DOHH2 (cell line): ENCODE data around the gene GOLGA5.

Experiments used
- CTCF ChIP-seq: fragments of 200-600 bp; sonication (generic); IDR thresholded peaks from one replicate; pipeline ENCODE4 v1.5.1; 2014; ENCODE audit warnings: antibody characterized with exemption, mild to moderate bottlenecking, low read depth, low read length; ENCODE audit not compliant: poor library complexity, severe bottlenecking
- EZH2phosphoT487 ChIP-seq: fragments of 200-600 bp; sonication (generic); IDR thresholded peaks from 2 replicates; pipeline ENCODE4 v1.6.1; 2017; ENCODE audit warnings: borderline replicate concordance, mild to moderate bottlenecking, antibody characterized with exemption, low read length, moderate library complexity, mixed read lengths

DNA sequence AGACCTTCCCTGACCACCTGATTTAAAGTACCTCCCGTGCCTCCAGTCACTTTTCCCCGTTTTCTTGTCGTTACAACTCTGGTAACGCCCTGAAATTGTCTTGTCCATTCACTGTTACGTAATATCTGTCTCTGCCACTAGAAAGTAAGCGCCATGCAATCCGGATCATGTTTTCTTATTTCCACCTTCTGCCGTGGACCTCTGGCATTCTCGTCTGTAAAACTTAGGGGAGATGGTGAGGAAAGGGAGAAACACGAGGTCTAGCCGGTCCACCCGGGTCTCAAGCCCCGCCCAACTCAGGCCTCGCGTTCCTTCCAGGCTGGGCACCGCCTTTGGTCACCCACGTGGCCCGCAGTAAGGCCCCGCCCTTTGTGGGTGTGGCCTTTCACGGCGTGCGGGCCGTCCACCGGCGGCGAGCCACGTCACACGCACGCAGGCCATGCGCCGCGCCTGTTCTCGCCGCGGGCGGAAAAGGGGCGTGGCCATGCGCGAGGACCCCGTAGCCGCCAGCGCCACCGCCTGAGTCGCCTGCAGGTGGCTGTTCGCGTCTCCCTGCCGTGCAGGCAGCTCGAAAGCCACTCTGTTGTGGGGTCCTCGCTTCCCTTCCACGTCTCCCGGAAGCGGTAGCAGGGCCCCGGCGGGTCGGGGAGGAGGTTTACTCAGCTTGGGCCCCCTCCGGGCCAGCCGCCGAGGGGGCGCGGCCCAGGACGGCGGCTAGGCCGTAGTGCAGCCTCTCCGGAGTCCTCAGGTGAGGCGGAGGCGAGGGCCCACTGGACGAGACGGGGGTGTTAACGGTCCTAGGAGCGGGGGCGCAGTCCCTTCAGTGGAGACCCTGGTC is at the start of gene GOLGA5:
- TF ChIP-seq EZH2phosphoT487 = no peak
- no peak for TF ChIP-seq CTCF
